Smooth muscle cell (in vitro differentiated cells): Measurements from ENCODE around the gene DYRK1B. TPM values are rescaled to one million over a fixed set of nuclear protein-coding genes. Genes with fewer than 3 reads are reported as not detected.

ENCODE experiments used
- DNase-seq: peaks from one replicate; lab custom pipeline; 2025; ENCODE audit not compliant: unreplicated experiment; lab: John Stamatoyannopoulos, UW
- H2AFZ ChIP-seq: fragments of 200-600 bp; sonication (generic); 2 replicates; pipeline ENCODE4 v1.6.0; 2016; ENCODE audit warnings: antibody characterized with exemption, low read depth, mild to moderate bottlenecking
- H3F3A ChIP-seq: fragments of 200-600 bp; sonication (generic); 2 replicates; pipeline ENCODE4 v1.6.0; 2017; ENCODE audit warnings: antibody characterized with exemption, low read depth
- H3K27ac ChIP-seq: fragments of 200-600 bp; sonication (generic); 2 replicates; pipeline ENCODE4 v1.5.1; 2016; ENCODE audit warnings: low read depth, mild to moderate bottlenecking
- H3K27me3 ChIP-seq: fragments of 200-600 bp; sonication (generic); 2 replicates; pipeline ENCODE4 v1.6.1; 2016; ENCODE audit warnings: low read depth, mild to moderate bottlenecking
- H3K36me3 ChIP-seq: fragments of 200-600 bp; sonication (generic); 2 replicates; pipeline ENCODE4 v1.5.1; 2016; ENCODE audit warnings: low read depth
- H3K4me1 ChIP-seq: fragments of 200-600 bp; sonication (generic); 2 replicates; pipeline ENCODE4 v1.5.1; 2016; ENCODE audit warnings: low read depth
- H3K4me2 ChIP-seq: fragments of 200-600 bp; sonication (generic); 2 replicates; pipeline ENCODE4 v1.6.0; 2016; ENCODE audit warnings: mild to moderate bottlenecking
- H3K4me3 ChIP-seq: fragments of 200-600 bp; sonication (generic); 2 replicates; pipeline ENCODE4 v1.5.1; 2016; ENCODE audit warnings: mild to moderate bottlenecking
- H3K79me2 ChIP-seq: fragments of 200-600 bp; sonication (generic); 2 replicates; pipeline ENCODE4 v1.6.0; 2016; ENCODE audit warnings: low read depth, mild to moderate bottlenecking
- H3K9ac ChIP-seq: fragments of 200-600 bp; sonication (generic); 2 replicates; pipeline ENCODE4 v1.6.0; 2016; ENCODE audit warnings: low read depth
- H3K9me3 ChIP-seq: fragments of 200-600 bp; sonication (generic); replicated peaks from 2 replicates; pipeline ENCODE4 v1.5.1; 2016; ENCODE audit warnings: low read depth
- H4K20me1 ChIP-seq: fragments of 200-600 bp; sonication (generic); 2 replicates; pipeline ENCODE4 v1.6.0; 2016; ENCODE audit warnings: low read depth
- CTCF ChIP-seq: fragments of 200-600 bp; sonication (generic); IDR thresholded peaks from 2 replicates; pipeline ENCODE4 v1.5.1; 2017; ENCODE audit warnings: borderline replicate concordance, mild to moderate bottlenecking, antibody characterized with exemption; ENCODE audit not compliant: insufficient read depth, poor library complexity, severe bottlenecking
- WGBS: methylation state at CpG from one replicate; pipeline ENCODE4 v1.1.7; 2016; ENCODE audit warnings: low lambda C conversion rate; 5-methylcytosine and 5-hydroxymethylcytosine counted together
- polyA plus RNA-seq: library from polyadenylated mRNA; unstranded; fragments of >200 nt; fragmentation: Nextera tagmentation; extraction: Ambion mirVana; gene quantifications from 2 replicates; pipeline ENCODE4 v1.2.1, GENCODE V29; 2016
- total RNA-seq: library from RNA; depleted of rRNA; stranded (reverse); fragments of >200 nt; gene quantifications from 2 replicates; pipeline ENCODE4 v1.2.3, GENCODE V29; 2014

DYRK1B gene
- total and polyA plus RNA-seq, 2 experiments from 2014 or later: 9.2 to 14.1 TPM

GRCh38 chr19:39832341-39833083 lies 1.4 kb downstream of the DYRK1B start:
- H3K27ac ChIP-seq: peak overlapping the region; percentile 99
- WGBS: 78% methylated on average over 5 of the region's 5 CpGs
- no peak for DNase-seq
- peaks cover 9% of the 10 kb centered on the region for H3F3A ChIP-seq
- H3K4me2 ChIP-seq: peak overlapping the region; percentile 100
- H2AFZ ChIP-seq: no peak overlapping the region
- H3K9ac ChIP-seq: peak overlapping the region; percentile 100
- H4K20me1 ChIP-seq: no peaks in the 10 kb centered on the region
- peaks cover 16% of the 10 kb centered on the region for H3K79me2 ChIP-seq
- peaks cover 16% of the 10 kb centered on the region for H3K4me1 ChIP-seq
- peak overlapping the region; percentile 92 for H3K4me3 ChIP-seq
- peaks cover 3% of the 10 kb centered on the region for H3K36me3 ChIP-seq
- no peak for TF ChIP-seq CTCF
- no peaks in the 10 kb centered on the region for H3K27me3 ChIP-seq
- no peaks in the 10 kb centered on the region for H3K9me3 ChIP-seq

- Histone ChIP-seq H3K9ac (no peak overlapping the region), H4K20me1 (no peaks in the 10 kb centered on the region), H2AFZ (no peak overlapping the region), H3K79me2 (peaks cover 16% of the 10 kb centered on the region), H3K36me3 (peaks cover 2% of the 10 kb centered on the region), H3K9me3 (no peaks in the 10 kb centered on the region), H3F3A (peaks cover 9% of the 10 kb centered on the region), H3K4me2 (no peak overlapping the region), H3K27me3 (no peaks in the 10 kb centered on the region), H3K27ac (no peak overlapping the region), H3K4me3 (no peak overlapping the region), H3K4me1 (peaks cover 16% of the 10 kb centered on the region)
- WGBS: 98% methylated on average over 16 of the region's 16 CpGs
- TF ChIP-seq CTCF: no peak
- no peak for DNase-seq
These were observed 2.3 kb downstream of the DYRK1B start for GRCh38 chr19:39831679-39832078.

GRCh38 chr19:39830847-39831246 lies 3.1 kb downstream of the DYRK1B start:
- Histone ChIP-seq H3K36me3 (no peaks in the 10 kb centered on the region), H3K27ac (no peak overlapping the region), H3K27me3 (no peaks in the 10 kb centered on the region), H3K4me3 (no peak overlapping the region), H3K9me3 (no peaks in the 10 kb centered on the region), H3K79me2 (peaks cover 16% of the 10 kb centered on the region), H3F3A (peaks cover 9% of the 10 kb centered on the region), H2AFZ (no peak overlapping the region), H3K9ac (no peak overlapping the region), H3K4me2 (no peak overlapping the region), H3K4me1 (peaks cover 16% of the 10 kb centered on the region), H4K20me1 (no peaks in the 10 kb centered on the region)
- TF ChIP-seq CTCF: no peak
- no peak for DNase-seq

- no peaks in the 10 kb centered on the region for H3K27me3 ChIP-seq
- H3K27ac ChIP-seq: no peak overlapping the region
- no peak overlapping the region for H2AFZ ChIP-seq
- no peak overlapping the region for H3K4me2 ChIP-seq
- H4K20me1 ChIP-seq: no peaks in the 10 kb centered on the region
- no peak overlapping the region for H3K9ac ChIP-seq
- H3K9me3 ChIP-seq: no peaks in the 10 kb centered on the region
- peaks cover 9% of the 10 kb centered on the region for H3F3A ChIP-seq
- WGBS: 97% methylated on average over 18 of the region's 18 CpGs
- peaks cover 16% of the 10 kb centered on the region for H3K4me1 ChIP-seq
- peaks cover 16% of the 10 kb centered on the region for H3K79me2 ChIP-seq
- H3K36me3 ChIP-seq: no peaks in the 10 kb centered on the region
- TF ChIP-seq CTCF: no peak
- DNase-seq: no peak
- no peak overlapping the region for H3K4me3 ChIP-seq
These were observed 3.6 kb downstream of the DYRK1B start for GRCh38 chr19:39830406-39830805.
